Prostate gland (tissue), 2 donors: ENCODE data around the gene RFPL1.

Experiments used
- CTCF ChIP-seq, 4 experiments: fragments of 200-600 bp in 2 of 4; fragments of 450-650 bp in 2 of 4; sonication (generic) in 2 of 4; IDR thresholded peaks; 1 replicate in 3 of 4; 2 replicates in 1 of 4; pipeline ENCODE4 v1.5.1; 2016 to 2019; ENCODE audit warnings: antibody characterized with exemption in 4 of 4, mild to moderate bottlenecking in 2 of 4, moderate library complexity in 2 of 4
- POLR2AphosphoS5 ChIP-seq: sonication (generic); formaldehyde crosslinking; IDR thresholded peaks from one replicate; pipeline ENCODE4 v1.6.1; 2017; ENCODE audit warnings: antibody characterized with exemption

GRCh38 chr22:29442976-29443375 is 4.6 kb downstream of the RFPL1 start:
- TF ChIP-seq POLR2AphosphoS5 (no peak), CTCF (IDR thresholded peaks at IDR 0.05) (no peak)
